Esophagus squamous epithelium (tissue), 5 donors: ENCODE results near the gene FBXO10. TPM values are rescaled to one million over a fixed set of nuclear protein-coding genes. Genes with fewer than 3 reads are reported as not detected.

Experiments
- DNase-seq: peaks from one replicate; lab custom pipeline; 2025; lab: John Stamatoyannopoulos, UW
- H3K27ac ChIP-seq, 4 donors: fragments of 200-600 bp; sonication (generic); one replicate each; pipeline ENCODE4 v1.5.1; 2016 to 2019; ENCODE audit warnings: mild to moderate bottlenecking in 1 of 4
- H3K27me3 ChIP-seq, 4 donors: fragments of 200-600 bp; sonication (generic); 1 replicate in 3 of 4; 2 replicates in 1 of 4; pipeline versions ENCODE4 v1.5.1 to v1.6.0; 2017 to 2021; ENCODE audit warnings: antibody characterized with exemption in 1 of 4
- H3K36me3 ChIP-seq, 3 donors: fragments of 200-600 bp; sonication (generic); one replicate each; pipeline ENCODE4 v1.5.1; 2016 to 2019
- H3K4me1 ChIP-seq, 3 donors: fragments of 200-600 bp; sonication (generic); one replicate each; pipeline ENCODE4 v1.5.1; 2017 to 2019
- H3K4me3 ChIP-seq, 4 donors: fragments of 200-600 bp; sonication (generic); 1 replicate in 3 of 4; 2 replicates in 1 of 4; pipeline ENCODE4 v1.5.1; 2016 to 2019; ENCODE audit warnings: mild to moderate bottlenecking in 2 of 4, moderate library complexity in 1 of 4
- H3K9me3 ChIP-seq, 3 donors: fragments of 200-600 bp; sonication (generic); one replicate each; pipeline ENCODE4 v1.5.1; 2016 to 2019
- CTCF ChIP-seq, 6 experiments: fragments of 450-650 bp in 4 of 6; fragments of 200-600 bp in 2 of 6; sonication (generic) in 2 of 6; IDR thresholded peaks; one replicate each; pipeline ENCODE4 v1.5.1; 2016 to 2019; ENCODE audit warnings: antibody characterized with exemption in 6 of 6, mild to moderate bottlenecking in 4 of 6, moderate library complexity in 4 of 6
- POLR2A ChIP-seq, 4 donors: fragments of 450-650 bp; IDR thresholded peaks; one replicate each; pipeline ENCODE4 v1.6.1; 2017; ENCODE audit warnings: antibody characterized with exemption in 4 of 4, mild to moderate bottlenecking in 4 of 4, moderate library complexity in 3 of 4
- WGBS, 2 donors: methylation state at CpG; one replicate each; pipeline ENCODE4 v1.1.5; 2018; 5-methylcytosine and 5-hydroxymethylcytosine counted together
- intact Hi-C: fragments of 100-400 bp; cut with DNase I; formaldehyde crosslinking; loops from one replicate; pipeline ENCODE4 v1.15.0; 2022
- total RNA-seq, 4 donors: library from RNA; depleted of rRNA; stranded (reverse); fragments of >200 nt; gene quantifications; one replicate each; pipeline ENCODE4 v1.1.0, GENCODE V29; 2016
- donor health status: DM: yes; HTN: yes; CAD: no.

The FBXO10 gene
- total RNA-seq, 4 donors from 2014 or later, result 3.4 to 6.0 (median 4.4) TPM

GRCh38 chr9:37596504-37596903 lies 20.3 kb upstream of the FBXO10 start:
- H3K27ac ChIP-seq, result no peak overlapping the region
- H3K4me1 ChIP-seq, result peaks cover 0 to 20% (median 16%) of the 10 kb centered on the region in 3 donors
- intact Hi-C loops, result loop anchor here (10.0 kb wide), 1 partner anchor 308 kb away; the partner anchor contains the start of gene SLC25A51
- H3K9me3 ChIP-seq, result no peaks in the 10 kb centered on the region
- H3K36me3 ChIP-seq, result no peaks in the 10 kb centered on the region
- no peak overlapping the region for H3K4me3 ChIP-seq
- TF ChIP-seq CTCF (IDR thresholded peaks at IDR 0.05) (no peak), POLR2A (IDR thresholded peaks at IDR 0.05) (no peak)
- WGBS, 2 donors, result 21 to 29% methylated on average over 2 of the region's 2 CpGs
- no peak for DNase-seq
- H3K27me3 ChIP-seq, result no peaks in the 10 kb centered on the region

- H3K4me3 ChIP-seq, result peak overlapping the region in 2 of 4 donors; percentile 23 to 37
These were observed 17.8 kb upstream of the FBXO10 start for GRCh38 chr9:37593883-37594448.

GRCh38 chr9:37592108-37592951 lies 16.1 kb upstream of the FBXO10 start, which contains the start of gene TOMM5:
TSS of gene TOMM5 (minus strand) at chr9:37592597. CDS start at chr9:37592532, 65 bp downstream.
- H3K4me1 ChIP-seq, result peaks cover 7 to 41% (median 36%) of the 10 kb centered on the region in 3 donors
- whole genome bisulfite sequencing, 2 donors, result 0 to 1% methylated on average over 21 to 38 of the region's 72 CpGs
- H3K9me3 ChIP-seq, result no peaks in the 10 kb centered on the region
- no peaks in the 10 kb centered on the region for H3K27me3 ChIP-seq
- H3K4me3 ChIP-seq, result peak within 1 kb of the TSS; percentile 66 to 98 (median 88)
- peak; percentile 68 for DNase-seq
- peak within 1 kb of the TSS; percentile 80 to 91 (median 88) for H3K27ac ChIP-seq
- intact Hi-C loops, result loop anchor here (10.0 kb wide), 1 partner anchor 312 kb away; the partner anchor contains the start of gene SLC25A51
- TF ChIP-seq CTCF (IDR thresholded peaks at IDR 0.05) (peak in 2 of 6 experiments; percentile 6 to 27), POLR2A (IDR thresholded peaks at IDR 0.05) (peak in 3 of 4 donors; percentile 49 to 84 (median 70))
- H3K36me3 ChIP-seq, result peaks cover 0 to 18% (median 3%) of the 10 kb centered on the region in 3 donors

More at GRCh38 chr9:37593883-37594448, 17.8 kb upstream of the FBXO10 start:
- Histone ChIP-seq H3K27ac (no peak overlapping the region), H3K4me1 (peaks cover 7 to 41% (median 36%) of the 10 kb centered on the region in 3 donors), H3K9me3 (no peaks in the 10 kb centered on the region), H3K36me3 (peaks cover 0 to 2% (median 0%) of the 10 kb centered on the region in 3 donors), H3K27me3 (no peaks in the 10 kb centered on the region)
- intact Hi-C loops, result loop anchor here (10.0 kb wide), 1 partner anchor 311 kb away; the partner anchor contains the start of gene SLC25A51
- no peak for DNase-seq
- TF ChIP-seq POLR2A (IDR thresholded peaks at IDR 0.05), result no peak
- no peak for TF ChIP-seq CTCF (IDR thresholded peaks at IDR 0.05)
- WGBS, 2 donors, result 84 to 88% methylated on average over 6 of the region's 6 CpGs

DNA sequence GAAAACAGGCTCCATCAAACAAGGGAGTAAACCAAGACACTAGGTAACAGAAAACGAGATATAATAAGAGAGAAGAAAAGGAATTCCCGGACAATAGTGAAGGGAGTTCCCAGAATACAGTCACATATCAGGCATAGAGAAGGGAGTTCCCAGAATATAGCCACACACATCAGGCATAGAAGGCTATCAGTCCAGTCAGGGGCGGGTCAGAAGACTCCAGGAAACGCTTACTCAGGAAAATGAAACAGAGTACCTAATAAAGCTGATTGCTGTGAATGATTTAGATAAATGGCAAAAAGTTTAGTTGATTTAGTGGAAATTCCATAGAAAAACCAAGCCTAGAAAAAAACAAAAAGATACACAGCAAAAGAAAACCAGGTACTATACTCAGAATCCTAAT lies 11.3 kb upstream of the FBXO10 start:
- H3K4me1 ChIP-seq, result peaks cover 7 to 25% (median 23%) of the 10 kb centered on the region in 3 donors
- H3K27ac ChIP-seq, result no peak overlapping the region
- intact Hi-C loops, result no loop called here
- TF ChIP-seq CTCF (IDR thresholded peaks at IDR 0.05) (no peak), POLR2A (IDR thresholded peaks at IDR 0.05) (no peak)
- no peak overlapping the region for H3K4me3 ChIP-seq
- no peaks in the 10 kb centered on the region for H3K27me3 ChIP-seq
- DNase-seq, result no peak
- WGBS, 2 donors, result 53 to 75% methylated on average over 4 of the region's 4 CpGs
- no peaks in the 10 kb centered on the region for H3K9me3 ChIP-seq
- H3K36me3 ChIP-seq, result peaks cover 0 to 64% (median 7%) of the 10 kb centered on the region in 3 donors
